ENCODE measurements around the gene PIP4K2A.
A peak's percentile ranks its signal among the peaks of the same experiment; 100 is the strongest.

PIP4K2A gene

GRCh38 chr10:22631646-22632278, 82.6 kb downstream of the PIP4K2A start:
- no peak overlapping the region for H3K9ac ChIP-seq (ENCODE audit: low read length)
- no peaks in the 10 kb centered on the region for H3K9me3 ChIP-seq (ENCODE audit: insufficient read depth, low read length)
- H3K79me2 ChIP-seq (ENCODE audit: low read length), result peaks cover 71% of the 10 kb centered on the region
- no peak overlapping the region for H3K4me3 ChIP-seq (ENCODE audit: low read length)
- peaks cover 15% of the 10 kb centered on the region for H4K20me1 ChIP-seq (ENCODE audit: insufficient read depth, low read length)
- TF ChIP-seq EZH2phosphoT487 (IDR thresholded peaks at IDR 0.05; ENCODE audit: low read depth) (no peak), CTCF (IDR thresholded peaks at IDR 0.05; ENCODE audit: low read depth, low read length) (no peak)
- no peak overlapping the region for H2AFZ ChIP-seq (ENCODE audit: low read depth, low read length)
- H3K36me3 ChIP-seq (replicated peaks; ENCODE audit: low read depth, low read length), result peaks cover 6% of the 10 kb centered on the region
- H3K27me3 ChIP-seq (ENCODE audit: low read depth, low read length), result no peaks in the 10 kb centered on the region
- peaks cover 50% of the 10 kb centered on the region for H3K4me1 ChIP-seq (ENCODE audit: low read length)
- H3K27ac ChIP-seq (ENCODE audit: low read length), result no peak overlapping the region
- H3K4me2 ChIP-seq (ENCODE audit: low read length), result no peak overlapping the region

- H3K27ac ChIP-seq (ENCODE audit: low read length), result no peak overlapping the region; the same call in 1 of the 2 replicates
- no peak overlapping the region for H3K4me3 ChIP-seq (ENCODE audit: low read length)
- peaks cover 51% of the 10 kb centered on the region for H3K4me1 ChIP-seq (ENCODE audit: low read length)
- no peak overlapping the region for H2AFZ ChIP-seq (ENCODE audit: low read depth, low read length)
- H3K27me3 ChIP-seq (ENCODE audit: low read depth, low read length), result no peaks in the 10 kb centered on the region
- peak overlapping the region; percentile 95 for H3K4me2 ChIP-seq (ENCODE audit: low read length)
- peaks cover 71% of the 10 kb centered on the region for H3K79me2 ChIP-seq (ENCODE audit: low read length)
- no peaks in the 10 kb centered on the region for H3K9me3 ChIP-seq (ENCODE audit: insufficient read depth, low read length)
- peaks cover 14% of the 10 kb centered on the region; the same call in 1 of the 2 replicates for H4K20me1 ChIP-seq (ENCODE audit: insufficient read depth, low read length)
- no peak overlapping the region for H3K9ac ChIP-seq (ENCODE audit: low read length)
- TF ChIP-seq EZH2phosphoT487 (IDR thresholded peaks at IDR 0.05; ENCODE audit: low read depth), result no peak
- no peak for TF ChIP-seq CTCF (IDR thresholded peaks at IDR 0.05; ENCODE audit: low read depth, low read length)
- H3K36me3 ChIP-seq (replicated peaks; ENCODE audit: low read depth, low read length), result peaks cover 6% of the 10 kb centered on the region
These were observed 83.2 kb downstream of the PIP4K2A start for GRCh38 chr10:22631185-22631584.

- Histone ChIP-seq H3K79me2 (ENCODE audit: low read length) (peaks cover 72% of the 10 kb centered on the region), H3K4me1 (ENCODE audit: low read length) (peaks cover 44% of the 10 kb centered on the region), H2AFZ (ENCODE audit: low read depth, low read length) (no peak overlapping the region)
These were observed 83.9 kb downstream of the PIP4K2A start for GRCh38 chr10:22630234-22631174.

More at GRCh38 chr10:22630234-22631174, 83.9 kb downstream of the PIP4K2A start:
- Histone ChIP-seq H3K36me3 (replicated peaks; ENCODE audit: low read depth, low read length) (peaks cover 6% of the 10 kb centered on the region), H3K27me3 (ENCODE audit: low read depth, low read length) (no peaks in the 10 kb centered on the region), H3K27ac (ENCODE audit: low read length) (peak overlapping the region; percentile 81), H4K20me1 (ENCODE audit: insufficient read depth, low read length) (peaks cover 14% of the 10 kb centered on the region; the same call in 1 of the 2 replicates), H3K9ac (ENCODE audit: low read length) (peak overlapping the region; percentile 52), H3K4me3 (ENCODE audit: low read length) (peak overlapping the region; percentile 74), H3K9me3 (ENCODE audit: insufficient read depth, low read length) (no peaks in the 10 kb centered on the region), H3K4me2 (ENCODE audit: low read length) (peak overlapping the region; percentile 95)
- TF ChIP-seq EZH2phosphoT487 (IDR thresholded peaks at IDR 0.05; ENCODE audit: low read depth) (no peak), CTCF (IDR thresholded peaks at IDR 0.05; ENCODE audit: low read depth, low read length) (no peak)
